SK-N-MC (cell line): Measurements from ENCODE around the gene JTB.

Experiments
- EZH2 ChIP-seq: fragments of 200-600 bp; sonication (generic); IDR thresholded peaks from one replicate; pipeline ENCODE4 v1.6.1; 2017; ENCODE audit warnings: antibody characterized with exemption
- FOXP2 ChIP-seq: optimal IDR thresholded peaks from 2 replicates; pipeline ENCODE3; 2011; ENCODE audit warnings: mild to moderate bottlenecking, moderate library complexity; ENCODE audit not compliant: insufficient read depth; ENCODE audit errors: extremely low read length, control extremely low read depth
- POLR2AphosphoS5 ChIP-seq: IDR thresholded peaks from 2 replicates; pipeline ENCODE4 v1.6.1; 2012; ENCODE audit warnings: mild to moderate bottlenecking, low read depth, low read length, borderline replicate concordance

DNA sequence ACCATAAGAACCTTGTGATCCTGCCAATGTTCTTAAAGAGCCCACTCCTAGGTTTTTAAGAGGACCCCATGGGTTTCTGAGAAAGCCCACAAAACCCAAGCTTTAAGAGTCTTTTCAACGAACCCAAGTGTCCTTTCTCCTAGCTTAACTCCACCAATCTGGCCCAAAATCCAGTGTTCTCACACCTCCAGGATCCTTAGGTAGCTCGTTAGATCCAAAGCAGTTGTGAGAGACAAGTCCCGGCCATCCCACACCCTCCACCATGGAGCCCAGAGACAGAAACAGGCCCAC lies 32.7 kb downstream of the JTB start:
- TF ChIP-seq POLR2AphosphoS5, result no peak
- TF ChIP-seq EZH2, result no peak
- TF ChIP-seq FOXP2, result no peak
